ENCODE data around the gene ADAMTS13.
"Not testable (repeated sequence)": the region's sequence is repeated elsewhere in the genome, so short reads cannot be mapped to it uniquely, and the experiment has no call there.

The ADAMTS13 gene

DNA sequence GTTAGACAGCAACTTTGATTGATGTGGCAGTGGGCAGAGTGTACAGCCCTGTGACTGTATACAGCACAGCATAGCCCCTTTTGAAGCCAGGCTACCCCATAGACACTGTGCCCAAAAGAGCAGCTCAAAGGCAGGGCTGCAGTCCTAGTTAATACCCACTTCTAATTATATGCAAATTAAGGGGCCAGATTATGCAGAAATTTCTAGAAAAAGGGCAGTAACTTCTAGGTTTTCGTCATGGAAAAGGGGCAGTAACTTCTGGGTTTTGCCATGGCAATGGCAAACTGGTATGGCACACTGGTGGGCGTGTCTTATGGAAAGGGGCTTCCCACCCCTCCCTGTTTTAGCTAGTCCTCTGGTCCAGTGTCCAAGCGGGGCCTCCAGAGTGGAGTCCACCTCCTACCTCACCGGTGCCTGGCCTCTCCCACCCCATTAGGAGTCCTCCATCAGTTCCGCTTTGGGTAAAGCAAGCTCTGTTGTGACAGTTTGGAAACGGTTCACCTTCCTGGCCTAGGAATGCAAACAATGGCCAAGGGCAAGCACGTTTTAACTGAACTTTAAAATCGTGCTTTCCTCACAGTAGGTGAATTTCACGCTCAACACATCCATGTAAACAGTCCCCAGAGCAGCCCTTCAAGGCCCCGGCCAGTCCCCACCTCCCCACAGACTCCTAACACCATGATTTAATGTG lies 5.6 kb downstream of the ADAMTS13 start:
- DNase-seq: no peak

DNA sequence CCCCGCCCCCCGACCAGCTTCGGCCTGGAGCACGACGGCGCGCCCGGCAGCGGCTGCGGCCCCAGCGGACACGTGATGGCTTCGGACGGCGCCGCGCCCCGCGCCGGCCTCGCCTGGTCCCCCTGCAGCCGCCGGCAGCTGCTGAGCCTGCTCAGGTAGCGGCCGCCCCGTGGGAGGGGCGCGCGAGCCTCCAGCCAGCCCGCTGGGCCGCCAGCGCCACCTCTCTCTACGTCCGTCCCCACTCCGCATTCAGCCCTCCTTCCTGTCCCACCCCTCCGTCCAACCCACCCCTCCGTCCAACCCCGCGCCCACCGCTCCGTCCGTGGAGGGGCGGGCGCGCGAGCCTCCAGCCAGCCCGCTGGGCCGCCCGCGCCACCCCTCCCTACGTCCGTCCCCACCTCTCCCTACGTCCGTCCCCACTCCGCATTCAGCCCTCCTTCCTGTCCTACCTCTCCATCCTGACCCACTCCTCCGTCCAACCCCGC lies 6.5 kb downstream of the ADAMTS13 start:
- no peak for DNase-seq

DNA sequence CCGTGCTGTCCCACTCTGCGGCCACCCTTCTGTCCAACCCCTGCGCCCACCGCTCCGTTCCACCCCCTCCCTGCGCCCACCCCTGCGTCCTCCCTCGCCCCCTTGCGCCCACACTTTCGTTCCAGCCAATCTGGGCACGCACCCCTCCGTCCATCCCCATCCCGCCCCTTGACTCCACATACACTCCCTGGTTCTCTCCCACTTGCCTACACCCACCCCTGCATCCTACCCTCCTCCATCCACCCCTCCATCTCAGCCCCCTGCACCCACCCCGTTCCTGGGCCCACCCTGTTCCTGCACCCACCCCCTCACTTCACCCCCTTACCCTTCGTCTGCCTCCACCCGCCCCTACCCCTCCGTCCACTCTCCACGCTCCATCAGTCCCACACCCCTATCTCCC lies 7.0 kb downstream of the ADAMTS13 start:
- DNase-seq: no peak

DNA sequence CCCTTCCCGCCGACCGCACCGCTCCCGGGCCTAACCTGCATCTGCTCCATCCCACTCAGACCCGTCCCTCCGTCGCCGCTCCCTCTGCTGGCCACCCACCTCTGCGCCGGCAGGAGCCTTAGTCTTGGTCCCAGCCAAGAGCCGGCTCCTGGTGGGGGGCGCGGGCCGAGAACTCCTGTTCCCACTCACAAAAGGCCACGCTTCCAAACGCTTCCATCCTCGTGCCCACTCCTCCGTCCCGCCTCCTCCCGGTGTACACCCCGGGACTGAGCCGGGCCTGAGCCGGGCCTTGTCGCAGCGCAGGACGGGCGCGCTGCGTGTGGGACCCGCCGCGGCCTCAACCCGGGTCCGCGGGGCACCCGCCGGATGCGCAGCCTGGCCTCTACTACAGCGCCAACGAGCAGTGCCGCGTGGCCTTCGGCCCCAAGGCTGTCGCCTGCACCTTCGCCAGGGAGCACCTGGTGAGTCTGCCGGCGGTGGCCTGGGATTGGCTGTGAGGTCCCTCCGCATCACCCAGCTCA lies 7.5 kb downstream of the ADAMTS13 start:
- no peak for DNase-seq

GRCh38 chr9:133430244-133430643 lies 8.1 kb downstream of the ADAMTS13 start:
- no peak for DNase-seq

- no peak for DNase-seq
Observed at GRCh38 chr9:133433351-133433843, 11.2 kb downstream of the ADAMTS13 start.

DNA sequence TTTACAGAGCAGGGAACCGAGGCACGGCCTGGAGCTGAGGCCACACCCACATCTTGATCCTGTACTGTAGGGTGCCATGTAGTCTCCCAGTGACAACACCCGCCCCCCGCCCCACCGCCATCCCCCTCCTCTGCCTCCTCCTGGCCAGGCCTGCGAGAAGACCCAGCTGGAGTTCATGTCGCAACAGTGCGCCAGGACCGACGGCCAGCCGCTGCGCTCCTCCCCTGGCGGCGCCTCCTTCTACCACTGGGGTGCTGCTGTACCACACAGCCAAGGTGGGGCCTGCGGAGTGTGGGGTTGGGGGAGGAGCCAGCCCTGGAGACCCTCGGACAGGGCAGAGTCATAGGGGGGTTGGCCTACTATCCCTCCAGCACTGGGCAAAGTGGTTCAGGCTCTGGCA lies 14.5 kb downstream of the ADAMTS13 start:
- no peak for DNase-seq

DNA sequence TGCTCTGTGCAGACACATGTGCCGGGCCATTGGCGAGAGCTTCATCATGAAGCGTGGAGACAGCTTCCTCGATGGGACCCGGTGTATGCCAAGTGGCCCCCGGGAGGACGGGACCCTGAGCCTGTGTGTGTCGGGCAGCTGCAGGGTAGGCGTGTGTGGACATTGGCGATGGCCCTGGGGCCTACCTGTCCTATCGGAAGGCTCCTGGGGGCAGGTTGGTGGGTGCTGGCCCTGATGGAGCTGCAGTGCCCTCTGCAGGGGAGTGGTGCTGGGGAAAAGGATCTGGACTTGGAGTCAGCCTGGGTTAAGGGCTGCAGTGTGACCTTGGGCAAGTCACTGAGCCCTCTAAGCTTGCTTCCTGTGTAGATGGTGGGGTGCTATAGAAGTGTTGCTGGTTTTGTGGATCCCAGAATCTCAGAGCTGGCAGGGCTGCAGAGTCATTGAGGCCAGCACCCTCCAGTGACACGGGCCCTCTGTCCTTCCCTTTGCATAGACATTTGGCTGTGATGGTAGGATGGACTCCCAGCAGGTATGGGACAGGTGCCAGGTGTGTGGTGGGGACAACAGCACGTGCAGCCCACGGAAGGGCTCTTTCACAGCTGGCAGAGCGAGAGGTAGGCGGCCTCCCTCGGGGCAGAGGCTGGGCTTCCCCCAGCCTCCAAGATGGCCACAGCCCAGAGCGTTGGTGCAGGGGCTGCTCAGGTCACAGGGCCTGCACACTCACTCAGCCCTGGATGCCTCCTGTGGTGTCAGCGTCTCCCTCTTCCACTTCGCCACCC lies 15.8 kb downstream of the ADAMTS13 start:
- no peak for DNase-seq

DNA sequence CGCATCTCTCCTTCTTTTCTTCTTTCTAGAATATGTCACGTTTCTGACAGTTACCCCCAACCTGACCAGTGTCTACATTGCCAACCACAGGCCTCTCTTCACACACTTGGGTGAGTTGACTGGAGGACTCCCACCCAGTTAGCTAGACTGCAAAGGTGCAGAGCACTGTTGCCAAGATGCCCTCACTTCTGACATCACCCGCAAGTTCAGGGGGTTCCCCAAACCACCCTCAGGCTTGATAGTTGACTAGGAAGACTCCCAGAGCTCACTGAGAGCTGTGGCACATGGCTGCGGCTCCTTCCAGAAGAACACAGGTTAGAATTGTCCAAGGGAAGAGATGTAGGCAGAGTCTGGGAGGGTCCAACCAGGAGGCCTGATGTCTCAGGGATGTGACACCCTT lies 17.2 kb downstream of the ADAMTS13 start:
- no peak for DNase-seq

DNA sequence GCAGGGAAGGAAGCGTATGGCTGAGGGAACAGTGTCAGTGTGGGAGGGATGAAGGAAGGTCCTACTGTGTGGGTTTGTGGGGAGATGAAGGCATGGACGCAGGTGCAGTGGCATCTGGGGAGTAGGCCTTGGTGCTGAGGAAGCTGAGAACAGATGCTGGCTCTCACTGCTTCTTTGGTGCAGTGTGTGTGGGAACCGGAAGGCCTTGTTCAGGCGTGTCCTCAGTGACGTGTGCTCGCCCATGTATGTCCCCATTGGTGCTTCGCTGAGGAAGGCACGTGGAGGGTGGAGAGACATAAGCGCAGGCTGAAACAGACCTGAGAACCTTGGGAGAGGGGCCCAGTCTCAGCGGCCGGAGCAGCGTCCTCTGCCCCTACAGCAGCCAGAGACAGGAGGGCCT lies 18.7 kb downstream of the ADAMTS13 start:
- DNase-seq: no peak

- no peak for DNase-seq
Observed at GRCh38 chr9:133441571-133441970, 19.4 kb downstream of the ADAMTS13 start.

DNA sequence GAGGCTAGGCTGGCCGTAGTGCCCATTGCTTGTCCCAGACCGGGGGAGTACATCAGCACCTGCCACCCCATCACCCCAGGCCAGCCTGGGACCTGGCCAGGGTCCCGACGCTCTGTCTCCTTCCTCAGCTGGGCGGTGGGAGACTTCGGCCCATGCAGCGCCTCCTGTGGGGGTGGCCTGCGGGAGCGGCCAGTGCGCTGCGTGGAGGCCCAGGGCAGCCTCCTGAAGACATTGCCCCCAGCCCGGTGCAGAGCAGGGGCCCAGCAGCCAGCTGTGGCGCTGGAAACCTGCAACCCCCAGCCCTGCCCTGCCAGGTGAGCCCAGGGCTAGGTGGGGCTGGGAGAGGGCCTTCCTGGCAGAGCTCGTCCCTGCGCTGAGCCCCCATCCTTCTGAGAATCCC lies 21.1 kb downstream of the ADAMTS13 start:
- DNase-seq: no peak

- no peak for DNase-seq
Observed at GRCh38 chr9:133443982-133444381, 21.8 kb downstream of the ADAMTS13 start.

- DNase-seq: no peak
Observed at GRCh38 chr9:133445293-133445969, 23.3 kb downstream of the ADAMTS13 start.

- DNase-seq: no peak
Observed at GRCh38 chr9:133448487-133448972, 26.4 kb downstream of the ADAMTS13 start.

- no peak for DNase-seq
Observed at GRCh38 chr9:133449760-133450159, 27.6 kb downstream of the ADAMTS13 start.

- DNase-seq: not testable (repeated sequence)
Observed at GRCh38 chr9:133451865-133452264, 29.7 kb downstream of the ADAMTS13 start.

- no peak for DNase-seq
Observed at GRCh38 chr9:133452562-133452961, 30.4 kb downstream of the ADAMTS13 start.

DNA sequence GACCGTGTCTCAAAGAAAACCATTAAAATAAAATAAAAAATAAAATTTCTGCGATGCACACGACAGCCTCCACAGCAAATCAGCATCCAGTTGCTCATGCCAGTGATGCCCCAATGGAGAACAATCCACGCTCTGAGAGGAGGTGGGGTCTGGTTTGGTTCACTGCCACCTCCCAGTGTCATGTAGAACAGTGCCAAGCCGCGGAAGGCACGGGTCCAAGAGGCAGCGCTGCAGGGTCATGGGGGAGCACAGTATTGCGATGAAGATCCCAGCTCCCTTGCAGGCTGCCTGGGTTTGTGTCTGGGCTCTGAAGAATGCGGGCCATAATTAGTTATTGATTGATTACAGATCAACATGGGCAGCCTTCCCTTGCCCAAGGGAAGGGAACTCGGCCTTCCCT lies 31.5 kb downstream of the ADAMTS13 start:
- no peak for DNase-seq

DNA sequence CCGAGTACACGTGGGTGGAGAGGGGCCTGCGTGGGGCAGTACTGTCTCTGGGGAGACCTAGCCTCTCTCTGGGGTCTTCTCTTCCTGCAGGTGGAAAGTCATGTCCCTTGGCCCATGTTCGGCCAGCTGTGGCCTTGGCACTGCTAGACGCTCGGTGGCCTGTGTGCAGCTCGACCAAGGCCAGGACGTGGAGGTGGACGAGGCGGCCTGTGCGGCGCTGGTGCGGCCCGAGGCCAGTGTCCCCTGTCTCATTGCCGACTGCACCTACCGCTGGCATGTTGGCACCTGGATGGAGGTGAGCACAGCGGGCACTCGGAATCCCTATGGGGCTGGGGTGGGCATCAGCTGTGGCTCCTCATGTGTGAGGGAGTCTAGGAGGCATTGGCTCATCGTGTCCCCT lies 32.2 kb downstream of the ADAMTS13 start:
- no peak for DNase-seq

DNA sequence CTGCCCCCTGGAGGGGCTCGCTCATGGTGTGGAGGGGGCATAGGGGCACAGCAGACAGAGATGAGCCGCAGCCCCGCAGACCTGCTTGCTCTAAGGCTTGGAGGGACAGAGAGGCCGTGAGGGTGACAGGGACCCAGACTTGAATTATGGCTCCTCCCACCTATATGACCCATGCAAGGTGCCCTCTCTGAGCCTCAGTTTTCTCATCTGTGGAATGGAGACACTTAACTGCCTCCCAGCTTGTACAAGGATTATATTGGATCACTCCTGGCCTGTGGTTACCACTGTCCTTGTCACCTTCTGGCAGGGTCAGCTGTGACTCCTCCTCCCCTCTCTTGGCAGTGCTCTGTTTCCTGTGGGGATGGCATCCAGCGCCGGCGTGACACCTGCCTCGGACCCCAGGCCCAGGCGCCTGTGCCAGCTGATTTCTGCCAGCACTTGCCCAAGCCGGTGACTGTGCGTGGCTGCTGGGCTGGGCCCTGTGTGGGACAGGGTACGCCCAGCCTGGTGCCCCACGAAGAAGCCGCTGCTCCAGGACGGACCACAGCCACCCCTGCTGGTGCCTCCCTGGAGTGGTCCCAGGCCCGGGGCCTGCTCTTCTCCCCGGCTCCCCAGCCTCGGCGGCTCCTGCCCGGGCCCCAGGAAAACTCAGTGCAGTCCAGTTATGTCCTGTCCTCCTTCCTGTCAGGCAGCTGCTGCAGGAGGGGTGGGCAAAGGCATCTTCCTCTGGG lies 32.9 kb downstream of the ADAMTS13 start:
- DNase-seq: no peak

DNA sequence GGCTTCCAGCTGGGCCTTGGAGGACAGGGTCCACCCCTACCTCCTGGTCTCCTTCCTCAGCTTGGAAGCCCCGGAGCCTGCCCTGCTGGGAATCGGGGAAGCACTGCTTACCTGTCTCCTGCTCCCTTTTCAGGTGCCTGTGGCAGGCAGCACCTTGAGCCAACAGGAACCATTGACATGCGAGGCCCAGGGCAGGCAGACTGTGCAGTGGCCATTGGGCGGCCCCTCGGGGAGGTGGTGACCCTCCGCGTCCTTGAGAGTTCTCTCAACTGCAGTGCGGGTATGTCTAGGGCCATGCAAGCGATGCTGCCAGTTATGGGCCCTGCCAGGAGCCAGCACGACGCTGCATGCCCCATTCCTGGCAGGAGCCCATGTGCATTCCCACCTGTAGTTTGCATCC lies 33.8 kb downstream of the ADAMTS13 start:
- DNase-seq: no peak

- no peak for DNase-seq
Observed at GRCh38 chr9:133456409-133456808, 34.2 kb downstream of the ADAMTS13 start.
